OCI-LY7 (cell line): ENCODE measurements around the gene SLC44A2. TPM values are rescaled to one million over a fixed set of nuclear protein-coding genes. Genes with fewer than 3 reads are reported as not detected.

ENCODE experiments used
- BruUV-seq: library from RNA; stranded (reverse); fragments of 400-500 nt; replicated peaks from 2 replicates; lab custom pipeline; 2021; lab: Mats Ljungman, UMichigan
- CTCF ChIA-PET: fragments of 300-600 bp; sonication (Branson Sonifier 250); formaldehyde crosslinking; loops from one replicate; lab custom pipeline; 2022; ENCODE audit warnings: antibody characterized with exemption; ENCODE audit not compliant: unreplicated experiment; lab: Charles Lee
- POLR2A ChIA-PET: fragments of 300-600 bp; sonication (Branson Sonifier 250); formaldehyde crosslinking; loops from one replicate; lab custom pipeline; 2022; ENCODE audit warnings: antibody characterized with exemption; lab: Charles Lee
- DNase-seq: peaks from one replicate; pipeline ENCODE4 v3.0.0-alpha.2; 2015; ENCODE audit warnings: low spot score
- H2AFZ ChIP-seq: fragments of 200-600 bp; sonication (generic), shearing (Covaris generic); 2 replicates; pipeline ENCODE4 v1.6.1; 2014; ENCODE audit warnings: mild to moderate bottlenecking, antibody characterized with exemption, low read length, moderate library complexity
- H3K27ac ChIP-seq: fragments of 200-600 bp; sonication (generic); 2 replicates; pipeline ENCODE4 v1.5.1; 2014; ENCODE audit warnings: mixed run types, low read depth, mild to moderate bottlenecking, moderate library complexity, low read length, inconsistent platforms; ENCODE audit not compliant: poor library complexity, severe bottlenecking
- H3K36me3 ChIP-seq: fragments of 200-600 bp; sonication (generic); 2 replicates; pipeline ENCODE4 v1.6.1; 2014; ENCODE audit warnings: mild to moderate bottlenecking, antibody characterized with exemption, low read length, moderate library complexity, mixed read lengths; ENCODE audit not compliant: insufficient read depth
- H3K4me1 ChIP-seq: fragments of 200-600 bp; sonication (generic); 2 replicates; pipeline ENCODE4 v1.5.1; 2014; ENCODE audit warnings: mild to moderate bottlenecking, low read length; ENCODE audit not compliant: insufficient read depth, poor library complexity, severe bottlenecking
- H3K4me2 ChIP-seq: fragments of 200-600 bp; sonication (generic); 2 replicates; pipeline ENCODE4 v1.6.1; 2014; ENCODE audit warnings: mild to moderate bottlenecking, low read length
- H3K4me3 ChIP-seq: fragments of 200-600 bp; sonication (generic); 2 replicates; pipeline ENCODE4 v1.5.1; 2014; ENCODE audit warnings: mild to moderate bottlenecking, low read depth, low read length; ENCODE audit not compliant: poor library complexity, severe bottlenecking
- H3K79me2 ChIP-seq: fragments of 200-600 bp; sonication (generic); 2 replicates; pipeline ENCODE4 v1.6.1; 2016; ENCODE audit warnings: low read depth, mild to moderate bottlenecking, low read length, moderate library complexity, mixed read lengths; ENCODE audit not compliant: insufficient read depth
- H3K9me2 ChIP-seq: fragments of 200-600 bp; sonication (generic); 2 replicates; pipeline ENCODE4 v1.6.1; 2016; ENCODE audit warnings: mild to moderate bottlenecking, low read length, mixed read lengths; ENCODE audit not compliant: insufficient read depth
- H3K9me3 ChIP-seq: fragments of 200-600 bp; sonication (generic); 2 replicates; pipeline ENCODE4 v1.6.1; 2014; ENCODE audit warnings: mild to moderate bottlenecking, mixed run types, low read length, mixed read lengths
- H4K20me1 ChIP-seq: fragments of 200-600 bp; sonication (generic); 2 replicates; pipeline ENCODE4 v1.6.1; 2014; ENCODE audit warnings: mild to moderate bottlenecking, antibody characterized with exemption, low read length, moderate library complexity, mixed read lengths; ENCODE audit not compliant: insufficient read depth
- EZH2phosphoT487 ChIP-seq: fragments of 200-600 bp; sonication (generic); IDR thresholded peaks from 2 replicates; pipeline ENCODE4 v1.6.1; 2018; ENCODE audit warnings: low read depth, borderline replicate concordance, mild to moderate bottlenecking, mixed run types, antibody characterized with exemption, low read length, moderate library complexity, mixed read lengths
- intact Hi-C: fragments of 100-400 bp; cut with micrococcal nuclease; formaldehyde crosslinking; loops from one replicate; pipeline ENCODE4 v1.10.0; 2022; ENCODE audit not compliant: unreplicated experiment
- total RNA-seq, 2 experiments: library from RNA; depleted of rRNA in 1 of 2; stranded (reverse); fragments of >200 nt in 1 of 2; shearing (Covaris generic) in 1 of 2; gene quantifications; 2 replicates each; pipeline ENCODE4 v1.2.3, GENCODE V29; 2014 to 2022
- TF ChIP-seq, protein P1 (sequence below): fragments of 200-600 bp; sonication (generic); conservative IDR thresholded peaks from 2 replicates; pipeline ENCODE4 v1.5.1; 2014; ENCODE audit warnings: mild to moderate bottlenecking, antibody characterized with exemption, low read length, moderate library complexity, mixed read lengths

Gene SLC44A2
- total RNA-seq, 2 experiments from 2014 or later: 115 to 197 TPM

DNA sequence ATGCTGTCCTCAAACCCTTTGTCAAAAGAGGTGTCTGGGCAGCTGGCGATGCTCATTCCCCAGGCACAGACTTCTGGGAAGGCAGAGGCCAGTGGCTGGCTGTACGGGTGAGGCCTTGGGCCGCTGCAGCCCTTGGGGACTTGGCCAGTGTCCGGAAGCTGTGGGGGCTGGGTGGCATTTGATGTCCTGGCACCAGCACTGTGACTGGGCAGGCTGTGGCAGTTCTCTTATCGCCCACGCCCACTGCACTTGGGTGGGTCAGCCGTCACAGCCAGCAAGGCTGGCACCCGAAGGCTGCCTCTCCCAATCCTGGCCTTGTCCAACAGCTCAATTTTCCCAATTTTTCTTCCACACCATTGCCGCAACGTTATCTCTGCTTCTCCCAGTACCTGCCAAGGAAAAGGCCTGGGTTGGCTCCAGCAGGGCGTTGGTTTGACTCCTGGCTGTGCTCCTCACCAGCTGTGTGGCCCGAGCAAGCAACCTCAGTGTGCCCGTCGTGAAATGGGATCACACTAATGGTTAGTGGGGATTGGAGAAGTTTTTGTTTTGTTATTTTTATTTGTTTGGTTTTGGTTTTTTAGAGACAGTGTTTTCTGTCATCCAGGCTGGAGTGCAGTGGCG, 12.7 kb upstream of the SLC44A2 start:
- intact Hi-C loops: no loop called here
- Histone ChIP-seq H3K79me2 (peaks cover 91% of the 10 kb centered on the region), H3K4me3 (no peak overlapping the region), H3K9me3 (no peaks in the 10 kb centered on the region), H3K9me2 (no peaks in the 10 kb centered on the region), H3K36me3 (peaks cover 57% of the 10 kb centered on the region), H3K27ac (no peak overlapping the region), H4K20me1 (peaks cover 3% of the 10 kb centered on the region; the same call in 1 of the 2 replicates), H3K4me2 (no peak overlapping the region), H3K4me1 (peaks cover 7% of the 10 kb centered on the region), H2AFZ (no peak overlapping the region)
- no peak for DNase-seq
- BruUV-seq: no TSS peak
- ChIA-PET POLR2A (no interaction called here), CTCF (no interaction called here)
- TF ChIP-seq EZH2phosphoT487: no peak
- TF ChIP-seq, protein P1, sequence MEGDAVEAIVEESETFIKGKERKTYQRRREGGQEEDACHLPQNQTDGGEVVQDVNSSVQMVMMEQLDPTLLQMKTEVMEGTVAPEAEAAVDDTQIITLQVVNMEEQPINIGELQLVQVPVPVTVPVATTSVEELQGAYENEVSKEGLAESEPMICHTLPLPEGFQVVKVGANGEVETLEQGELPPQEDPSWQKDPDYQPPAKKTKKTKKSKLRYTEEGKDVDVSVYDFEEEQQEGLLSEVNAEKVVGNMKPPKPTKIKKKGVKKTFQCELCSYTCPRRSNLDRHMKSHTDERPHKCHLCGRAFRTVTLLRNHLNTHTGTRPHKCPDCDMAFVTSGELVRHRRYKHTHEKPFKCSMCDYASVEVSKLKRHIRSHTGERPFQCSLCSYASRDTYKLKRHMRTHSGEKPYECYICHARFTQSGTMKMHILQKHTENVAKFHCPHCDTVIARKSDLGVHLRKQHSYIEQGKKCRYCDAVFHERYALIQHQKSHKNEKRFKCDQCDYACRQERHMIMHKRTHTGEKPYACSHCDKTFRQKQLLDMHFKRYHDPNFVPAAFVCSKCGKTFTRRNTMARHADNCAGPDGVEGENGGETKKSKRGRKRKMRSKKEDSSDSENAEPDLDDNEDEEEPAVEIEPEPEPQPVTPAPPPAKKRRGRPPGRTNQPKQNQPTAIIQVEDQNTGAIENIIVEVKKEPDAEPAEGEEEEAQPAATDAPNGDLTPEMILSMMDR: no peak

DNA sequence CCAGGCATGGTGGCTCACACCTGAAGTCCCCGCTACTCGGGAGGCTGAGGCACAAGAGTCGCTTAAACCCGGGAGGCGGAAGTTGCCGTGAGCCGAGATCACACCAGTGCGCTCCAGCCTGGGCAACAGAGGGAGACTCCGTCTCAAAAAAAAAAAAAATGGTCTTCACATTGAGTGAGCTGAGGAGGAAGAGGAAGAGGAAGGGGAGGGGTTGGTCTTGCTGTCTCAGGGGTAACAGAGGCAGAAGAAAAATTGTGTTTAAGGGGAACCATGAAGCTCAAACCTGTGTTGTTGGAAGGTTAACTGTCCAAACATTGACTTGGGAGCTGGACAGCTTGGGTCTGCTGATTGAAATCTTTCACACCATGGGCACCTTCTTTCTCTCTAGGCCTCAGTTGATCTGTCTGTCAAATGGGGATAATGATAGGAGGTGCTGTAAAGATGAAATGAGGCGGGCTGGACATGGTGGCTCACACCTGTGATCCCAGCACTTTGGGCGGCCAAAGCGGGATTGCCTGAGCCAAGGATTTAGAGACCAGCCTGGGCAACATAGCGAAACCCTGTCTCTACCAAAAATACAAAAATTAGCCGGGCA, 9.8 kb upstream of the SLC44A2 start:
- no TSS peak for BruUV-seq
- ChIA-PET CTCF (no interaction called here), POLR2A (no interaction called here)

More for the DNA sequence above, 9.8 kb upstream of the SLC44A2 start:
- H3K9me3 ChIP-seq: no peaks in the 10 kb centered on the region
- H3K4me2 ChIP-seq: no peak overlapping the region
- intact Hi-C loops: no loop called here
- no peak for DNase-seq
- H2AFZ ChIP-seq: no peak overlapping the region
- H3K79me2 ChIP-seq: peaks cover 91% of the 10 kb centered on the region
- H3K27ac ChIP-seq: no peak overlapping the region
- H3K36me3 ChIP-seq: peaks cover 75% of the 10 kb centered on the region
- H4K20me1 ChIP-seq: peaks cover 3% of the 10 kb centered on the region; the same call in 1 of the 2 replicates
- no peak overlapping the region for H3K4me3 ChIP-seq
- no peak for TF ChIP-seq EZH2phosphoT487
- TF ChIP-seq, protein P1: no peak
- no peaks in the 10 kb centered on the region for H3K9me2 ChIP-seq
- H3K4me1 ChIP-seq: peaks cover 4% of the 10 kb centered on the region
